HG03060 (cell line): ENCODE data around the gene TMEM181.
"Not testable (repeated sequence)": the region's sequence is repeated elsewhere in the genome, so short reads cannot be mapped to it uniquely, and the experiment has no call there.

ENCODE experiments used
- ATAC-seq: cut with Tn5 transposase; IDR thresholded peaks from one replicate; pipeline ENCODE4 v1.9.1; 2021; ENCODE audit warnings: low read depth, moderate number of reproducible peaks; ENCODE audit not compliant: unreplicated experiment

TMEM181 gene

DNA sequence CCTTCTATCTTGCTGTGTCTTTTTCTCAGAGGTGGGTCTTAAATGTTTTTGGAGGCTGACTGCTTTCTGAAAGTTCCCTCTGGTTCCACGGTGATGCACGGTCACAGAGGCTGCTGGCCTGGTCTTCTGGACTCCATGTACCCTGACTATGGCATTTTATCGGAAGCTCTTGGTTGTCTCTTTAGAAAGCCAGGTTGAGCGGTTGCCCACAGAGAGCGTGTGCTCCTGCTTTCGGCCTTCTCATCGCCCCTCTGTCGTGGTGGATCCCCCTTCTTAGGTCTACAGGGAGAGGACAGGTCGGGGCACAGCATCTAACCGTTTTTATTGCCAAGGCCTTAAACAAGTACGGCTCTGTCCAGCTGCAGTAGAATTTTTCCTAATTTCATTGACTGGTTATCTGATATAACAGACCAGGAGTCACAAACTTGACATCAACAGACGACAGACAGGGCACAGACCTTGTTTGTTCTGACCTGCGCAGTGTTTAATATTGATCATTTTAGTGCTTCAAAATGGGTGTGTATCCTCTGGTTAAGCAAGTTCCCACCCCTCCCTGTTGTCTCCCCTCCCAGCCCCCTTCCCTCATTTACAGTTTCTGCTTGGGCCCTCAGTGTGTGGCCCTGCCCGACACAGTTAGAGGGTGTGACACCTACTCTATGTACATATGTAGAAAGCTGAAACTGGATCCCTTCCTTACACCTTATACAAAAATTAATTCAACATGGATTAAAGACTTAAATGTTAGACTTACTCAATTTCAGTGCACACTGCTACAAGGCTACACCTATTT, 114.6 kb downstream of the TMEM181 start:
- ATAC-seq: no peak

- not testable (repeated sequence) for ATAC-seq
These were observed 117.2 kb downstream of the TMEM181 start for GRCh38 chr6:158677094-158677493.

DNA sequence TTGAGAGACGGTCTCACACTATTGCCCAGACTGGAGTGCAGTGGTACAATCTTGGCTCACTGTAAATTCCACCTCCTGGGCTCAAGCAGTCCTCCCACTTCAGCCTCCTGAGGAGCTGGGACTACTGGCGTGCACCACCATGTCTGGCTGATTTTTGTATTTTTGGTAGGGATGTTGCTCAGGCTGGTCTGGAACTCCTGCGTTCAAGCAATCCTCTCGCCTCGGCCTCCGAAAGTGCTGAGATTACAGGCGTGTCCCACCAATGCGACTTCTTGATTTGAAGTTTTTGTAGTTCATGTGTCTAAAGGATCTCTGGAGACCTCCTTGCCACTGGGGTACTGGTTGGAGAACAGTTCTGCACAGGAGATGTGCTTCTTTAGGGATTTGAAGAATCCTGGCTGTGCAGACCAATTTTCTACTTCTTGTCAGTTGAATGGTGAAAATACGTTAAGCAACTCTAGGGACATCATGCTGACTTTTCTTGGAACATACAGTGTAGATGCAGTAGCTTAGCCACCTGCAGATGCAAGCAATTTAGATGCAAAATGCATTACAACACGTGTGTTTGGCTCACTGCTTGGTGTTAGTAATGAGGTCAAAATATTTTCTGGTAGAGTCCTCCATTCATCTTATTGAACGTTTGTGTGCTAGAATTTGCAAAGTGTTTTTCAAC, 118.2 kb downstream of the TMEM181 start:
- ATAC-seq: no peak

- ATAC-seq: no peak
These were observed 120.1 kb downstream of the TMEM181 start for GRCh38 chr6:158680015-158680414.

DNA sequence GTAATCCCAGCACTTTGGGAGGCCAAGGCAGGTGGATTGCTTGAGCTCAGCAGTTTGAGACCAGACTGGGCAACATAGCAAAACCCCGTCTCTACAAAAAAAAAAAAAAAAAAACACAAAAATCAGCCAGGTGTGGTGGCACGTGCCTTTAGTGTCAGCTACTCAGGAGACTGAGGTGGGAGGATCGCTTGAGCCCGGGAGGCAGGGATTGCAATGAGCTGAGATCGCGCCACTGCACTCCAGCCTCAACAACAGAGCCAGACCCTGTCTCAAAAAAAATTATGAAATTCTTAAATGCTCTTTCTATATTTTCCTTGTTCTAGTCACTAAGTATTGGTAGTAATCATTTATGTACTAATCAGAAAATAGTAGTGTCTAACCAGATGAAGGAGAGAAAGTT, 120.6 kb downstream of the TMEM181 start:
- no peak for ATAC-seq

- ATAC-seq: no peak
These were observed 124.4 kb downstream of the TMEM181 start for GRCh38 chr6:158684311-158684710.

GRCh38 chr6:158684745-158685324, 124.9 kb downstream of the TMEM181 start:
- ATAC-seq: no peak
